GM15510 (cell line): Measurements from ENCODE around the gene CACNB4.

Source experiments
- POLR2A ChIP-seq: IDR thresholded peaks from 3 replicates; pipeline ENCODE4 v1.6.1; 2011; ENCODE audit warnings: borderline replicate concordance; ENCODE audit not compliant: insufficient read length; ENCODE audit errors: extremely low read depth

The CACNB4 gene

GRCh38 chr2:151906633-151906998 lies 192.2 kb downstream of the CACNB4 start:
- no peak for TF ChIP-seq POLR2A

DNA sequence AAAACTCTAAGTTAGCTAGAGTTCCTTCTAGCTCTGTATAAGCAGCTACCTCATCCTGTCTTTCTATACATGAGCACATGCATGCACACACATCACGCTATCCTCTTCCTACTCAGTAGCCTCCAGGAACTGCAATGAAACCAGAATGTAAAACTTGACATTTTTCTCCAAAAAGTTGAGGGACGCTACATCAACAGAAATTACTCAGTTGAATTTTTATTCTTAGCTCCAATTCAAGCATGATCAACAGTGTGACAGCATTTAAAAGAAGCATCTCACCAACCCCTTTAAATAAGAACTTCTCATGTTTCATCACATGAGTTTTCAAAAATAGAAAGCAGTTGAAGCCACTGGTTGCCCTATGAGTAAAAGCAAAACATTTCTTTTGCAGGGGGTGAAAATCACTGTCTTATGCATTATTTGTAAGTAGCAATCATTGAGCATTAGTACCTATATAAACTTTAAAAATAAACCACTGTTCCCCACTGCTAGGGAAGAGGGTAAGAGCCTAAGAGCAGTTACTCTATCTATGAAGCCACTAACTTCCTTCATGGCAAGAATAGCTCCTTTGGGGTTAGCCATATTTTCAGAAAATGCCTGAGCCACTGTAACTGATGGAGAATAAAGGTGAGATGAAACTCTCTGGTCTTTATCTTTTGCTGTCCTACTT lies 192.7 kb downstream of the CACNB4 start:
- no peak for TF ChIP-seq POLR2A

- no peak for TF ChIP-seq POLR2A
Measured at GRCh38 chr2:151904807-151905206, 194.0 kb downstream of the CACNB4 start.

- TF ChIP-seq POLR2A, result no peak
Measured at GRCh38 chr2:151904021-151904420, 194.8 kb downstream of the CACNB4 start.

GRCh38 chr2:151902829-151903228 lies 196.0 kb downstream of the CACNB4 start:
- TF ChIP-seq POLR2A, result no peak

- no peak for TF ChIP-seq POLR2A
Measured at GRCh38 chr2:151900331-151900730, 198.5 kb downstream of the CACNB4 start.

- TF ChIP-seq POLR2A, result no peak
Measured at GRCh38 chr2:151899156-151899555, 199.7 kb downstream of the CACNB4 start.

DNA sequence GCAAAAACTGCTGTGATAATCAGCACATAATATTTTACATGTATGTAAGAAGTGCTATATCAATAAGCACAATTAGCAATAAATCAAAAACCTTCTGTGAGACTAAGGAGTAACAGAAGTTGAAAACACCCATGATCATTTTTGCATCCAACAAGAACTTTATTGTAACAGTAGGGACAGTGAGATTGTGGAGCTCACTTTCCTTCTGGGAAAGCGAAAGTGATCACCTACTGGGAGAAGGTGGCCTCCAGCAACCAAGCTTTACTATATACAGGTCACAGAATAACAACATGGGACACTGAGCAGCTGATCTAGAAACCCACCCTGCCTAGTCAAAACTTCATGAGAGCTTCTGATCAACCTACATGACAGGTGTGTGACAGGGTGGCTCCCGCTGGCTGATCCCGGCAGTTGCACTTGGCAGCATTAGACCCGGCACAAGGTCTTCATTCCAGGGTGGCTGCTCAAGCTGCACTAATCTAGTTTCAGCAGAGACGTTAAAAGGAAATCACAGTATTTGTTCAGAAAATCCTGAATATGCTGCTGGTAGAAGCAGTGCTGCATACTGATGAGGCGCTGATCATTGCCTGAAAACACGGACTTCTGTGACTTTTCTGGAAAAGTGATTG lies 207.2 kb downstream of the CACNB4 start:
- no peak for TF ChIP-seq POLR2A

- no peak for TF ChIP-seq POLR2A
Measured at GRCh38 chr2:151887164-151887563, 211.7 kb downstream of the CACNB4 start.

GRCh38 chr2:151886241-151886640 lies 212.6 kb downstream of the CACNB4 start:
- no peak for TF ChIP-seq POLR2A

- TF ChIP-seq POLR2A, result no peak
Measured at GRCh38 chr2:151882786-151883445, 215.9 kb downstream of the CACNB4 start.

DNA sequence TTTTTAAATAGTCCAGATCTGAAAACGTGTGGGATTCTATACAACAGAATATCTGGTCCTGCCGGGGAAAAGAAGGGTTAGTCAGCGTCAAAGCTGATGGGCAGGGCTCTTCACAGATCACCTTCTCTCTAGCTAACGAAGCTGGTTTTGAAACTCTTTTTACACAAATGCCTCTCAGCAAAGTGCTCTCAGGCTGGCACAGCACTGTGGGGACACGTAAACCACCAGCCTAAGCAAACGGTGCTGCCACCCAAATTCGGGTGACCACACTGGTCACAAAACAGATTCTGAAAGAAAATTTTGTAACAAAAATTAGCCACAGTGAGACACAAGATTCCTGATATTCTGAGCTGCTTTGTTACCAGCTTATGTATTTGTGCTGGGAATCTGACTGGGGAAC lies 217.5 kb downstream of the CACNB4 start:
- no peak for TF ChIP-seq POLR2A

GRCh38 chr2:151880586-151880985 lies 218.3 kb downstream of the CACNB4 start:
- TF ChIP-seq POLR2A, result no peak

DNA sequence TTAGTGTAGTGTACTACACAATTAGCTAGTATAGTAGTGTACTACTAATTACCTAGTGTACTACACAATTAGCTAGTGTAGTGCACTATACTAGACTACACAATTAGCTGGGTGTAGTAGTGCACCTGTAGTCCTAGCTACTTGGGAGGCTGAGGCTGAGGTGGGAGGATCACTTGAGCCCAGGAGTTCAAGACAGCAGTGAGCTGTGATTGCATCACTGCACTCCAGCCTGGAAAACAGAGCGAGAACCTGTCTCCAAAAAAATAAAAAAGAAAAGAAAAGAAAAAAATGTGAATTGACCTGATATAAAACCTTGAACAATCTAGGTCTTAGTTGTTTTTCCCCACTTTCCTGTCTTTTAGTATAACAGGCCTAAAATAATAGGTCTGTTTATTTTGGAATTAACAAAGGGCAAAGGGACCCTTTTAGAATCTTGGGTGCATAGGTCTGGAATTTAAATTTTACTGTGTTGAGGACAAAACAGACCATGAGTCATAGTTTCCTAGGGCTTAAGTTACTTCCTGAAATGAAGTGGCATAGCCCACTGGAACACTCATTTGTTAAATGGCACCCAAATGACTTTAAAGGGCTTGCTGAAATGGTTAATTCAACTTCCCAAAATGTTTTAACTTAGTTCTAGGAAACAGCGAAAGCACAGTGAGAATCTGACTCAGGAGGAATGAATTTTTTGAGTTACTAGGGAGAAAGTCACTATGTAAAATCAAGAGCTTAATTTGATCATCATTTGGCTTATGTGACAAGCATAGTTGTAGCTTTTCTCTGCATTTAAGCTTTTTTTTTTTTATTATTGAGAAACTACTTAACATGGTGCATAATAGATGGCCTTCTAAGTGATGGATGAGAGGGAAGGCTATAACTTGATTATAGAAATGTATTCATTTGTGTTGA lies 219.9 kb downstream of the CACNB4 start:
- TF ChIP-seq POLR2A, result no peak

DNA sequence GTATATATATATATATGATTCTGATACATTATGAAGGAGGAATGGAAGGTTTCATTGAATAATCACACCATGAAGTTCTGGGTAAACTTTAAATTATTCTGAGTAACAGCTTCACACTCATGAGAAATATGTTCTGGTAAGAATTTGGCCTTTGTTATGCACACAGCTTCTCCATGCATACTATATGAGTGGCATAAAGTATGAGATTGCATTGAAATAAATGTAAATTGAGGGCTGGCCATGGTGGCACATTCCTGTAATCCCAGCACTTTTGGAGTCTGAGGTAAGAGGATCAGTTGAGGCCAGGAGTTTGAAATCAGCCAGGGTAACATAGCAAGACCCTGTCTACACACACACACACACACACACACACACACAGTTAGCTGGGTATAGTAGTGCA lies 220.6 kb downstream of the CACNB4 start:
- TF ChIP-seq POLR2A, result no peak

GRCh38 chr2:151872463-151872862 lies 226.4 kb downstream of the CACNB4 start:
- TF ChIP-seq POLR2A, result no peak

- TF ChIP-seq POLR2A, result no peak
Measured at GRCh38 chr2:151869291-151869690, 229.6 kb downstream of the CACNB4 start.
